EH (cell line): ENCODE measurements around the gene DIPK1C.
A peak's percentile ranks its signal among the peaks of the same experiment; 100 is the strongest.
"Not testable (repeated sequence)": the region's sequence is repeated elsewhere in the genome, so short reads cannot be mapped to it uniquely, and the experiment has no call there.

Source experiments
- DNase-seq: peaks from one replicate; pipeline ENCODE4 v3.0.0-alpha.2; 2015; ENCODE audit warnings: low read depth

The DIPK1C gene

DNA sequence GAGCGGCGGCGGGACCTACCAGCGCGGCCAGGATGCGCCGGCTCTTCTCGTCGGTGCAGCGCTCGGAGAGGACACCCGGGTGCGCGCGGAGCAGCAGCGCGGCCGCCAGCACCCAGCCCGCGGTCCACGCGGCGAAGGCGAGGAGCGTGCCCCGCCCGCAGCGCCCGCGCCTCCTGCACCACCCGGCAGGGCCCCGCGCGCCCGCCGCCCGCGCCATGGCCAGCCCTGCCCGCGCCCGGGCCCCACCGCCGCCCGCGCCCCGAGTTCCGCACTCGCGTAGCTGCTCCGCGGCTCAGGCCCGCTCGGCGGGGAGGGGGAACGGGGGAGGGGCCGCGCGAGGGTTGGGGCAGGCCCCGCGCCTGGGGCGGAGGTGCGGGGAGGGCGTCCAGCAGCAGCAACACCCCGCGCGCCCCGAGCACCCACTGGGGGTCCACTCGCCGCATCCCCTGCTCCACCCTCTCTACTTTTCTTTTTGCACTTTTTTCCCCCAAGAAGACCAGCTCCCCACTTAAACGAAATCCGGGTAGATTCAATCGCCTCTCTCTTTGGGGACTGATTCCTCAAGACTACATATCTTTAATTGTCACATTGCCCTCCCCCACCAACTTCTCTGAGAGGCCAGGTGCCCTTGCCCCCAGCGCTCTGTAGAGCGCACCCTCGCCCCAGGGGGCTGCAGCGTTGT lies at the start of gene DIPK1C:
Gene DIPK1C (minus strand): TSS at position 266 of the 682 bp plus-strand sequence. CDS start 49 bp downstream, at position 217.
- no peak for DNase-seq

DNA sequence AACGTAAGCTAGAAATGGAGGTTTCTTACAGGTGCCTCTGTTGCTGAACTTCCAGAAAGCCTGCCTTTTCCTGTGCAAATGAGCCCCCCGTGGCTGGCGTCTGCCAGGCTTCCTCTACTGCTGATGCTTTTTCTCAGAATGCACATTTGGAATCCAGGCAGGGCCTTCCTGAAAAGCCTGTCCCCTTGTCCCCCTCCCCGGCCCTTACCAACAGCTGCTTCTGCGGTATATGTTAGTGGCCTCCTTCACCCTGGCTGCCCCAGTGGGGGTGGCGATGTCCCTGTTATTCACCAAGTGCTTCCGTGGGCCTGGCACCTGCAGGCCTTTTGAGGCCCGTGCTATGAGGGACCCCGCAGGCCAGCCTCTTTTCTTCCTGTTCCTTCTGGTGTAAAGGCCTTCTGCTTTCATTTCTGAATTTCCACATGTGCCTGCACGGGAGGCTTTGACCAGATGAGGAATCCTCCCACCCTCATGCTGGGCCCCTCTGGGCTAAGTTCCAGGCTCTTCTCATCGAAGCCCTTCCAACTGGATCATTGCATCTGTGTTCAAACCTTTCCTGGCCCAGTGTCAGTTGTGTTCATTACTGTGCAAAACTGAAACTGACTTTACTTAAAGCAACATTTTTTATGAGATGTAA lies 49.5 kb upstream of the DIPK1C start:
- DNase-seq: no peak

- DNase-seq: no peak
Observed at GRCh38 chr18:74505776-74506175, 48.7 kb upstream of the DIPK1C start.

GRCh38 chr18:74503137-74503536 lies 46.0 kb upstream of the DIPK1C start:
- DNase-seq: no peak

GRCh38 chr18:74501386-74501785 lies 44.3 kb upstream of the DIPK1C start:
- no peak for DNase-seq

- not testable (repeated sequence) for DNase-seq
Observed at GRCh38 chr18:74500774-74501173, 43.7 kb upstream of the DIPK1C start.

DNA sequence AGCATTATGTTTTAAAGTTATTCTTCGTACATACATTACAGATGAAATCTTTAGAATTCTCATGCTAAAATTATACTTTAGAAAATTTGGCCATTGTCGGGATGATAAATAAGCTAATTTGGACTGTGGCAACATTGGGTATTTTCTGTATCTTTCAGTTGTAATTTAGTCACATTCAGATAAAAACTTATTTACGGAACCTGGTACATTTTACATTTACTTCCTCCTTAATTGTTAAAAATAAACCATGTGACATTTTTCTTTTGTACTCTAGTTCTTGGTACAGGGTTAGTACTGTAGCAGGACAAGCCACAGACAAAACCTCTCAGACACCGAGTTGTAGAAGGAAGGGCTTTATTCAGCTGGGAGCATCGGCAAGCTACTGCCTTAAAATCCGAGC lies 43.3 kb upstream of the DIPK1C start:
- DNase-seq: no peak

DNA sequence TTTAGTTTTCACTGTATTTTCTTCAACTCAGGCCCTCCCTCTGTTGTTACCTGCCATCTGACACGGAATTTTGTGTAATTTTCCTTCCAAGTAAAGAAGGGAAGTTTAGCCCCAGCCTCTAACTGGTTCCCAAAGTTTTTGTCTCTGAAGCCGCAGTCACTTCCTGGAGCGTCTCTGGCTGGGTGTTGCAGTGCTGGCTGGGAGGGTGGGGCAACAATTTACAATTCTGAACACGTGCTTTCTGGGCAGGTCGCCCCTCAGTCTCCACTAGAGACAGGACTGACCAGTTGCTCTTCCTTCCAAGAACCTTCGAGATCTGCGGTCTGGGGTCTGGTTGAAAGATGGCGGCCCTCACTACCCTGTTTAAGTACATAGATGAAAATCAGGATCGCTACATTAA lies 42.5 kb upstream of the DIPK1C start:
- peak; percentile 77 for DNase-seq

DNA sequence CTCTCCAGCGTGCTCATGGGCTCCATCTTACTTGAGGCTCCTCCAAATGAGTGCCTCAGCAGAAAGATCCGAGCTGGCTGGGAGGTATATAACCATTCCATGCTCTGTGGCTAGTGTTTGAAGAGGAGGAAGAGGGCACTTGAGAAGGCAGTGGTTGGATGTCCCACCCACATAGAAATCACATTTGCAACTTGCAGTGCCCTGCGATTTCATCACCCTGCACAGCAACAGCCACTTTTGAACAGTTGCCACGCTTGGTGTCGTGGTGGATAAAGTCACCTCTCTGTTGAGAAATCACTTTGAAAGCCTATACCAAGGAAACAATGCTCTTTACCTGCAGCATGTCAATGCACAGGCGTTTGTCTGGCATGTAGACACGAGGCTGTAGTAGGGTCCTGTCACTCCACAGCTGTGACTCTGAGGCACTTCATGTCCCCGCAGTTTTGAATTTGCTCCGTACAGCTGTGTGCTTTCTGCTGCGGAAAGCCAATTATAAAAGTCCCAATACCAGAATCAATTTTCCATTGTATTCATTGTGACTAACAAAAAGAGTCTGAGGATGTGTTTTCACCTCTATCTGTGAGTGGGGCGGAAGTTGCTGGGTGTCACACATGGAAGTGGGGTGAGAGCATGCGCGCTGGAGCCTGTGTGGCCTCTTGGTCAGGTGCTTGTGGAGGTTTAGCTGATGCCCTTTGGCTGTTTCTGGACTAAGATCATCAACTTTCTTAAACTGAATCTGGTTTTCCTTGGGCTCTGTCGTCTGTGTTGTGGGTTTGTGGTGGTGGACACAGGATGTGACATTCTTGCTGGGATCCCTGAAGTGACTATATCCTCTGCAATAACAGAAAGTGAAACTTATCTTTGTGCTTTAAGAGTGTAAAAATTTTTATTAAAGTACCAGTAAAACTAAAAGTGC lies 41.9 kb upstream of the DIPK1C start:
- peak; percentile 47 for DNase-seq

DNA sequence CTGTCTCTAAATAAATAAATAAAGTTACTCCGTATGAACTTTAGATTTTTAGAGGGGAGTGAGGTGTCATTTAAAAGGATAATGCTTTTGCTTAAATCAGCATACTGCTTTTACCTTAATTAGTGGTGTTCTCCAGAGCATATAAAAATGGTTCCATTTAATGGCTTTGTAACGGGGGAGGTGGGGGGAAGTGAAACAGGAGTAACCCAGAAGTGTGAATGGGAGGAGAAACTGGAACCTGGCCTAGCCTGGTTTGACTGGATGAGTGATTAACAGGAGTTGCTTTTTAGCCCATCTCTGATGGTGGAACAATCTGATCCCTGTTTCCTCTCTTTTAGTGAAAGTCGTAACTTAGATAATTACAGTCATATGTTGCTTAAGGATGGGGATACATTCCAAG lies 40.7 kb upstream of the DIPK1C start:
- DNase-seq: no peak

DNA sequence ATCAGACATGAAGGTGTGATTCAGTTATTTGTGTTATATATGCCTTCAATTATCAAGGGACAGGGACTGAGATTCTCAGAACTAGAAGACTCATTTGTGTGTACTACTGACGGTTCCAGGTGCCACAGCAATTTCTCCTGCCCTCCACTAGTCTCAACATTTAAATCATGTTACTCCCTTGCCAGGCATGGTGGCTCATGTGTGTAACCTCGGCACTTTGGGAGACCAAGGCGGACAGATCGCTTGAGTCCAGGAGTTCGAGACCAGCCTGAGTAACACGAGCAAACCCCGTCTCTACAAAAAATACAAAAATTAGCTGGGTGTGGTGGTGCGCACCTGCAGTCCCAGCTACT lies 40.2 kb upstream of the DIPK1C start:
- DNase-seq: no peak

- peak; percentile 68 for DNase-seq
Observed at GRCh38 chr18:74496508-74497323, 39.6 kb upstream of the DIPK1C start.

DNA sequence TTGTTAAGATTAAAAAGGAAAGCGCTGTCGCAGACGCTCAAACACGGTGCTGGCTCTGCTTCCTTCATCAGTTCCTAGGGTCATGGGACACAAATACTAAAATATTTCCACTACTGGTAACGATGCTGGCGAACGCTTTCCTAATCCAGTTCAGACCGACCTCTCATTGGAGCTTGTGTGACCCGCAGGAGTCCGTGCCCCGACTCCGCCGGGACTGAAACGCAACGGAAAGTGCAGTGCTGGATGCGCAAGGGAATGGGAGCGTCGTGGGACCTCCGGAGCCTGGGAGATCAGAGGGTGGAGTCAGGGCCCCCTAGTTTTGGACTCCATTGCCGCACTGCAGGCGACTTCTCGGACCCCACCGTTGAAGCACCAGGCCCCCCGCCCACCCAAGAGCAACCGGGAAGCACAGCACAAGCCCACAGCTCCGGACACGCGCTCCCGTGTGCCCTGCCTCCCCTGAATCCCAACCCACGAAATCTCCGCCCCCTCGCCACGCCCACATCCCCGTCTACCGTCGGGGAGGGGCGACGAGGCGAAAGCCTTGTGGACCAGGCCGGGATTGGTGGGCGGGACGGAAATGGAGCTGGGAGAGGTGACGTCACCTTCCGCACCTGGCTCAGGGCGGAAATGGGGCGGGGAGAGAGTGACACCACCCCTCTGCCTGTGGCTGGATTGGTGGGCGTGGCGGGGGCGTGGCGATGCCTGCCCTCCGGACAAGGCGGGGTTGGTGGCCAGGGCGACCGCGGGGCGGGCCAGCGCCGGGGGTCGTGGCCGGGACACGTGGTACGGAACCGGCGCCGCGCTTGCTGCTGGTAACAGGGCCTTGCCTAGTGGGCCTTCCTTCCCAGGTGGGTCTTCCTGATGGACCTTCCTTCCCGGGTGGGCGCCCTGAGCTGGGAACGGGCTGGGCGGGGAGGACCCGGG lies 38.7 kb upstream of the DIPK1C start, which contains the start of gene CNDP2:
Gene CNDP2 (plus strand): TSS at position 783 of the 927 bp plus-strand sequence. CDS start 3,611 bp downstream, outside the sequence.
- DNase-seq: peak; percentile 99

DNA sequence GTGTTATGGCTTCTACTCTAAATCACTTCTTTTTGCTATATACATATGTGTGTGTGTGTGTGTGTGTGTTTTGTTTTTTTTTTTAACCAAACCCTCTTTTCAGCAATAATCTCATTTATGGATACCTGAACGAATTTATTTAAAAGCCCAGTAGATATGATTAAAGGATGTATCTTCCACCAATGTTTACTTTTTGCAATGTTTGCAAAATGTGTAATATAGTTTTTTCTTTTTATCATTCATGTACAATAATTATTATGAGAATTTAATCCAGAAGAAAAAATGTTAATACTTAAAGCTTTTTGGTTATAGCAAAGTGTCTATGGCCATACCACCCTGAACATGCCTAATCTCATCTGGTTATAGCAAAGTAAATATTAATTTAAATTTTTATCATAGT lies 37.4 kb upstream of the DIPK1C start:
- no peak for DNase-seq

GRCh38 chr18:74493689-74494088 lies 36.6 kb upstream of the DIPK1C start:
- DNase-seq: peak; percentile 41

- no peak for DNase-seq
Observed at GRCh38 chr18:74492259-74492658, 35.2 kb upstream of the DIPK1C start.

GRCh38 chr18:74489676-74490075 lies 32.6 kb upstream of the DIPK1C start:
- DNase-seq: peak; percentile 63

- no peak for DNase-seq
Observed at GRCh38 chr18:74488864-74489263, 31.8 kb upstream of the DIPK1C start.

DNA sequence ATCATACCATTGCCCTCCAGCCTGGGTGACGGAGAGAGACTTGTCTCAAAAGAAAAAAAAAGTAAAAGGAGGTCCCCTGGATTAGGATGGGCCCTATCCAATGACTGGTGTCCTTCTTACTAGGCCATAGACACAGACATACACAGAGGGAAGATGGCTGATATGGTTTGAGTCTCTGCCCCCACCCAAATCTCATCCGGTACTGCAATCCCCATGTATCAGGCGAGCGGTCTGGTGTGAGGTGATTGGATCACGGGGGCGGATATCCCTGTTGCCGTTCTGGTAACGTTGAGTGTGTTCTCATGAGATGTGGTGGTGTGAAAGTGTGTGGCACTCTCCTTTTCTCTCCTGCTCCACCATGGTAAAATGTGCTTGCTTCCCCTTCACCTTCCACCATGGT lies 31.2 kb upstream of the DIPK1C start:
- DNase-seq: no peak

DNA sequence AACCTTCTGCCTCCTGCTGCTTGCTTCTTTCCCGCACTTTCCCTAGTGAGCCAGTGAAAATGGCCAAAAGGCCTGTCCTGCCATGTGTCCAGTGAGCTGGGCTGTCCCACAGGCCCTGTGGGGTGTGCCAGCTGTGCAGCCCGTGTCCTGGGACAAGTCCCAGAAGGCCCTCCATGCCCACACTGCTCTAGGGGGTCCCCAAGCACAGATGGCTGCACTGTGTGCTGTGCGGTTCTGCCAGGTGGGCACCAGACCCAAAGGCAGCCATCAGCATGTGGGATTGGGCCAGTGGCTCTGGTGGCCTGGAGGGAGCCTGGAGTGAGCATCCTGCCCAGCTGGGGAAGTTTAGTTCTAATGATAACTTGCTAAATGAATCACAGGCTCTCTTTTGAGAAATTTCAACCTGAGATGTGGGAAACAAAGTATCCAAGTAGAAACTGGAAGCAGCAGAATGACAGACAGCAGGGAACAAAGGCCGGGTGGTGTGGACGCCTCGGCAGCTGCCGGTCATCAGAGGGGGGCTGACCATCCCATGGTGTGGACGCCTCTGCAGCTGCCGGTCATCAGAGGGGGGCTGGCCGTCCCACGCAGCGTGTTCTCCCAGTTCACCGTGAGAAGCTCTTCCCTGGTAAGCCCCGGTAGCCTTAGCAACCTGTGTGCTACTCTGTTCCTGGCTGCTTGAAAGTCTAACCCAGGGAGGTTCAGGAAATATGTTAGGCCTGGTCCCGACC lies 29.2 kb upstream of the DIPK1C start:
- no peak for DNase-seq
